GM12878 (cell line): ENCODE data around the gene SEL1L. TPM values are rescaled to one million over a fixed set of nuclear protein-coding genes. Genes with fewer than 3 reads are reported as not detected.
A peak's percentile ranks its signal among the peaks of the same experiment; 100 is the strongest.

Experiments used
- ATF7 ChIP-seq: fragments of 450-650 bp; IDR thresholded peaks from 2 replicates; pipeline ENCODE4 v1.6.1; 2016; ENCODE audit warnings: low read depth, mild to moderate bottlenecking
- CBFB ChIP-seq: IDR thresholded peaks from 2 replicates; pipeline ENCODE4 v1.6.1; 2016; ENCODE audit warnings: antibody characterized with exemption, low read depth
- CUX1 ChIP-seq: IDR thresholded peaks from 2 replicates; pipeline ENCODE4 v1.6.1; 2012; ENCODE audit warnings: improper control_type of control experiment, low read depth, low read length; ENCODE audit not compliant: insufficient replicate concordance
- HCFC1 ChIP-seq: fragments of 150-350 bp; IDR thresholded peaks from 2 replicates; pipeline ENCODE4 v1.6.1; 2014; ENCODE audit warnings: low read length
- HDGF ChIP-seq: fragments of 450-650 bp; IDR thresholded peaks from 2 replicates; pipeline ENCODE4 v1.6.1; 2016; ENCODE audit warnings: antibody characterized with exemption
- KAT2A ChIP-seq: conservative IDR thresholded peaks from 2 replicates; pipeline ENCODE4 v1.6.1; 2011; ENCODE audit warnings: low read depth, low read length; ENCODE audit not compliant: control insufficient read depth
- LARP7 ChIP-seq: fragments of 450-650 bp; IDR thresholded peaks from 2 replicates; pipeline ENCODE4 v1.6.1; 2017; ENCODE audit warnings: mild to moderate bottlenecking
- MEF2A ChIP-seq: IDR thresholded peaks from 2 replicates; pipeline ENCODE4 v1.6.1; 2011; ENCODE audit warnings: low read depth, mild to moderate bottlenecking, low read length, moderate library complexity; ENCODE audit not compliant: insufficient read depth
- NKRF ChIP-seq: fragments of 450-650 bp; conservative IDR thresholded peaks from 2 replicates; pipeline ENCODE4 v1.6.1; 2017; ENCODE audit warnings: mild to moderate bottlenecking, moderate library complexity
- NR2C1 ChIP-seq: fragments of 450-650 bp; IDR thresholded peaks from 2 replicates; pipeline ENCODE4 v1.6.1; 2017; ENCODE audit warnings: antibody characterized with exemption, mild to moderate bottlenecking, moderate library complexity
- POLR2A ChIP-seq: IDR thresholded peaks from 2 replicates; pipeline ENCODE4 v1.6.1; 2011; ENCODE audit warnings: low read depth, mild to moderate bottlenecking, low read length
- RELA ChIP-seq: fragments of 450-650 bp; IDR thresholded peaks from 2 replicates; pipeline ENCODE4 v1.8.0; 2014; ENCODE audit warnings: borderline replicate concordance; ENCODE audit not compliant: partially characterized antibody
- RUNX3 ChIP-seq: IDR thresholded peaks from 2 replicates; pipeline ENCODE4 v1.6.1; 2012; ENCODE audit warnings: low read length, inconsistent platforms
- SMC3 ChIP-seq: IDR thresholded peaks from 2 replicates; pipeline ENCODE4 v1.6.1; 2011; ENCODE audit warnings: low read length, improper control_type of control experiment, borderline replicate concordance
- STAT3 ChIP-seq: IDR thresholded peaks from 2 replicates; pipeline ENCODE4 v1.6.1; 2011; ENCODE audit warnings: low read depth, low read length, improper control_type of control experiment
- USF2 ChIP-seq: IDR thresholded peaks from 2 replicates; pipeline ENCODE4 v1.6.1; 2011; ENCODE audit warnings: low read depth, low read length, improper control_type of control experiment, borderline replicate concordance
- ZNF217 ChIP-seq: fragments of 450-650 bp; IDR thresholded peaks from 2 replicates; pipeline ENCODE4 v1.6.1; 2017; ENCODE audit warnings: antibody characterized with exemption, mild to moderate bottlenecking
- ZNF592 ChIP-seq: fragments of 450-650 bp; IDR thresholded peaks from 2 replicates; pipeline ENCODE4 v1.6.1; 2017; ENCODE audit warnings: mild to moderate bottlenecking, moderate library complexity
- polyA plus RNA-seq, 11 experiments: library from polyadenylated mRNA; depleted of rRNA in 4 of 11; unstranded in 6 of 11; stranded (reverse) in 5 of 11; fragments of >200 nt; fragmentation: Nextera tagmentation in 4 of 11; fragmentation: Illumina TruSeq in 1 of 11; extraction: Ambion mirVana in 4 of 11; extraction: Trizol in 1 of 11; gene quantifications; 1 replicate in 1 of 11; 2 replicates in 10 of 11; pipeline versions ENCODE4 v1.2.1 to v1.2.3, GENCODE V29; 2011 to 2016; ENCODE audit warnings: inconsistent platforms in 2 of 11, missing spikeins in 2 of 11, low read depth in 1 of 11
- total RNA-seq, 4 experiments: library from RNA; depleted of rRNA in 3 of 4; stranded (reverse); fragments of >200 nt in 3 of 4; fragmentation: Illumina TruSeq in 1 of 4; extraction: Trizol in 1 of 4; gene quantifications; 2 replicates each; pipeline versions ENCODE4 v1.2.1 to v1.2.3, GENCODE V29; 2013 to 2021

SEL1L gene
- total and polyA plus RNA-seq, 10 of the 15 experiments (the other 5 are each of a cell fraction or from before 2014, with no cell fraction given) = 13.4 to 57.2 (median 31.7) TPM

- no peak for TF ChIP-seq ZNF592
- TF ChIP-seq RELA = no peak
- TF ChIP-seq KAT2A = no peak
- no peak for TF ChIP-seq STAT3
- peak; percentile 29 for TF ChIP-seq CUX1
- no peak for TF ChIP-seq POLR2A
- no peak; the same call in 1 of the 2 replicates for TF ChIP-seq USF2
- no peak for TF ChIP-seq MEF2A
- TF ChIP-seq NKRF = no peak
- TF ChIP-seq CBFB = no peak
- TF ChIP-seq RUNX3 = peak; percentile 58
- TF ChIP-seq HCFC1 = no peak
- no peak for TF ChIP-seq SMC3
- TF ChIP-seq LARP7 = no peak
- no peak for TF ChIP-seq ZNF217
- TF ChIP-seq HDGF = no peak
- TF ChIP-seq NR2C1 = no peak
- TF ChIP-seq ATF7 = peak; percentile 32; the same call in 1 of the 2 replicates
These were observed 1.9 kb upstream of the SEL1L start (continued) for GRCh38 chr14:81535396-81536164.
